PC-9 (cell line): ENCODE measurements around the gene FAM98B.

Experiments used
- EZH2 ChIP-seq: fragments of 200-600 bp; sonication (generic); IDR thresholded peaks from 2 replicates; pipeline ENCODE4 v1.8.0; 2017; ENCODE audit warnings: antibody characterized with exemption, low read depth
- TF ChIP-seq, protein P1 (sequence below): fragments of 200-600 bp; sonication (generic); conservative IDR thresholded peaks from 2 replicates; pipeline ENCODE4 v1.6.1; 2017; ENCODE audit warnings: mixed run types, antibody characterized with exemption, mild to moderate bottlenecking, moderate library complexity

DNA sequence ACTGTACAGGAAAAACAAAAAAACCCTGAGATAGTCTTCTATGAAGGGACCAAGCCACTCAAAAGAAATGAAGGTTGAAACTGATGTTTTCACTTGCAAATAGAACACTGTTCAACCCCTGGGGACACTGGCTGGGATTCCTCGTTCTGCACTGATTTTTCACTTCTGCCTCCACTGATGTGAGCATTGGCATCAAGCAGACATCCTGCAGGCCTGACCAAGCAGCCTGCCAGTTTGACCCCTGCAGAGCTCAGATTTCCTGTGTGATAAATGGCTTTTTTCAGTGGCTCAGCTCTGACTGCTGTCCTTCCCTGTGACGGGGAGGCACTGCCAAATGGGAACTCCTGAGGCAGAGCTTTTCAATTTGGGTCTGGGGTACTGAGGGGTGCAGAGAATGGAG is 60.7 kb downstream of the FAM98B start:
- TF ChIP-seq, protein P1, sequence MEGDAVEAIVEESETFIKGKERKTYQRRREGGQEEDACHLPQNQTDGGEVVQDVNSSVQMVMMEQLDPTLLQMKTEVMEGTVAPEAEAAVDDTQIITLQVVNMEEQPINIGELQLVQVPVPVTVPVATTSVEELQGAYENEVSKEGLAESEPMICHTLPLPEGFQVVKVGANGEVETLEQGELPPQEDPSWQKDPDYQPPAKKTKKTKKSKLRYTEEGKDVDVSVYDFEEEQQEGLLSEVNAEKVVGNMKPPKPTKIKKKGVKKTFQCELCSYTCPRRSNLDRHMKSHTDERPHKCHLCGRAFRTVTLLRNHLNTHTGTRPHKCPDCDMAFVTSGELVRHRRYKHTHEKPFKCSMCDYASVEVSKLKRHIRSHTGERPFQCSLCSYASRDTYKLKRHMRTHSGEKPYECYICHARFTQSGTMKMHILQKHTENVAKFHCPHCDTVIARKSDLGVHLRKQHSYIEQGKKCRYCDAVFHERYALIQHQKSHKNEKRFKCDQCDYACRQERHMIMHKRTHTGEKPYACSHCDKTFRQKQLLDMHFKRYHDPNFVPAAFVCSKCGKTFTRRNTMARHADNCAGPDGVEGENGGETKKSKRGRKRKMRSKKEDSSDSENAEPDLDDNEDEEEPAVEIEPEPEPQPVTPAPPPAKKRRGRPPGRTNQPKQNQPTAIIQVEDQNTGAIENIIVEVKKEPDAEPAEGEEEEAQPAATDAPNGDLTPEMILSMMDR: no peak
- no peak for TF ChIP-seq EZH2
